ENCODE data around the gene CCAR1. TPM values are rescaled to one million over a fixed set of nuclear protein-coding genes. Genes with fewer than 3 reads are reported as not detected.
"Not testable (repeated sequence)": the region's sequence is repeated elsewhere in the genome, so short reads cannot be mapped to it uniquely, and the experiment has no call there.

CCAR1 gene
- polyA plus RNA-seq, 1 experiment: 61.4 TPM

- POLR2A ChIA-PET: no interaction called here
- no peak for TF ChIP-seq CTCF (IDR thresholded peaks at IDR 0.05; ENCODE audit: insufficient read depth, low read depth, low read length)
- Histone ChIP-seq H3K27me3 (ENCODE audit: control insufficient read depth, insufficient read depth, low read length) (no peaks in the 10 kb centered on the region), H3K36me3 (ENCODE audit: control insufficient read depth, insufficient read depth, low read length) (no peaks in the 10 kb centered on the region), H3K4me3 (ENCODE audit: low read depth, low read length) (no peak overlapping the region)
- CTCF ChIA-PET: interaction anchor here (0.6 kb wide), 1 partner anchor 17 kb away, joined by 3 read pairs; no protein-coding TSS in a partner anchor
- no peak for DNase-seq (ENCODE audit: low read depth)
Measured at GRCh38 chr10:68705548-68705947, 15.5 kb upstream of the CCAR1 start.

GRCh38 chr10:68708987-68709386, 12.1 kb upstream of the CCAR1 start:
- POLR2A ChIA-PET; DNase-seq (ENCODE audit: low read depth); H3K27me3 ChIP-seq (ENCODE audit: control insufficient read depth, insufficient read depth, low read length); H3K4me3 ChIP-seq (ENCODE audit: low read depth, low read length); CTCF ChIA-PET; H3K36me3 ChIP-seq (ENCODE audit: control insufficient read depth, insufficient read depth, low read length): not testable (repeated sequence)

- CTCF ChIA-PET; H3K36me3 ChIP-seq (ENCODE audit: control insufficient read depth, insufficient read depth, low read length); POLR2A ChIA-PET; H3K4me3 ChIP-seq (ENCODE audit: low read depth, low read length); H3K27me3 ChIP-seq (ENCODE audit: control insufficient read depth, insufficient read depth, low read length); DNase-seq (ENCODE audit: low read depth): not testable (repeated sequence)
Measured at GRCh38 chr10:68713065-68713464, 8.0 kb upstream of the CCAR1 start.

- H3K36me3 ChIP-seq (ENCODE audit: control insufficient read depth, insufficient read depth, low read length): no peaks in the 10 kb centered on the region
- no peaks in the 10 kb centered on the region for H3K27me3 ChIP-seq (ENCODE audit: control insufficient read depth, insufficient read depth, low read length)
- no peak overlapping the region for H3K4me3 ChIP-seq (ENCODE audit: low read depth, low read length)
- CTCF ChIA-PET: interaction anchor here (2.1 kb wide), 1 partner anchor 167 kb away, joined by 5 read pairs; no protein-coding TSS in a partner anchor
- TF ChIP-seq CTCF (IDR thresholded peaks at IDR 0.05; ENCODE audit: insufficient read depth, low read depth, low read length): no peak
- no peak for DNase-seq (ENCODE audit: low read depth)
- POLR2A ChIA-PET: no interaction called here
Measured at GRCh38 chr10:68717435-68717834, 3.6 kb upstream of the CCAR1 start.

GRCh38 chr10:68721673-68722335, 765 bp downstream of the CCAR1 start:
- ChIA-PET CTCF (interaction anchor here (0.7 kb wide), 1 partner anchor 15 kb away, joined by 3 read pairs; no protein-coding TSS in a partner anchor), POLR2A (interaction anchor here (0.7 kb wide), 1 partner anchor 15 kb away, joined by 4 read pairs; no protein-coding TSS in a partner anchor)
- no peak for DNase-seq (ENCODE audit: low read depth)
- Histone ChIP-seq H3K27me3 (ENCODE audit: control insufficient read depth, insufficient read depth, low read length) (no peaks in the 10 kb centered on the region), H3K36me3 (ENCODE audit: control insufficient read depth, insufficient read depth, low read length) (peaks cover 1% of the 10 kb centered on the region), H3K4me3 (ENCODE audit: low read depth, low read length) (peak overlapping the region; percentile 84)
- TF ChIP-seq CTCF (IDR thresholded peaks at IDR 0.05; ENCODE audit: insufficient read depth, low read depth, low read length): no peak

- DNase-seq (ENCODE audit: low read depth): no peak
- ChIA-PET CTCF (interaction anchor here (1.0 kb wide), 1 partner anchor 174 kb away, joined by 3 read pairs; no protein-coding TSS in a partner anchor), POLR2A (interaction anchor here (0.7 kb wide), 1 partner anchor 202 kb away, joined by 6 read pairs; no protein-coding TSS in a partner anchor)
- Histone ChIP-seq H3K4me3 (ENCODE audit: low read depth, low read length) (no peak overlapping the region), H3K27me3 (ENCODE audit: control insufficient read depth, insufficient read depth, low read length) (no peaks in the 10 kb centered on the region), H3K36me3 (ENCODE audit: control insufficient read depth, insufficient read depth, low read length) (peaks cover 3% of the 10 kb centered on the region)
- TF ChIP-seq CTCF (IDR thresholded peaks at IDR 0.05; ENCODE audit: insufficient read depth, low read depth, low read length): no peak
Measured at GRCh38 chr10:68725016-68725415, 4.0 kb downstream of the CCAR1 start.
